HG03457 (cell line): ENCODE measurements around the gene QRICH2.
"Not testable (repeated sequence)": the region's sequence is repeated elsewhere in the genome, so short reads cannot be mapped to it uniquely, and the experiment has no call there.

ENCODE experiments used
- ATAC-seq: cut with Tn5 transposase; IDR thresholded peaks from one replicate; pipeline ENCODE4 v1.9.1; 2021; ENCODE audit warnings: moderate number of reproducible peaks; ENCODE audit not compliant: unreplicated experiment

QRICH2 gene

GRCh38 chr17:76252040-76252954, 55.8 kb downstream of the QRICH2 start:
- ATAC-seq: no peak

- ATAC-seq: no peak
Observed at GRCh38 chr17:76251478-76252039, 56.5 kb downstream of the QRICH2 start.

GRCh38 chr17:76250141-76250540, 57.9 kb downstream of the QRICH2 start:
- ATAC-seq: no peak

- ATAC-seq: no peak
Observed at GRCh38 chr17:76248013-76248782, 59.9 kb downstream of the QRICH2 start.

GRCh38 chr17:76247304-76247703, 60.8 kb downstream of the QRICH2 start:
- no peak for ATAC-seq

- peak; percentile 76 for ATAC-seq
Observed at GRCh38 chr17:76246080-76247066, 61.7 kb downstream of the QRICH2 start.

- ATAC-seq: not testable (repeated sequence)
Observed at GRCh38 chr17:76244721-76245120, 63.4 kb downstream of the QRICH2 start.

- no peak for ATAC-seq
Observed at GRCh38 chr17:76243826-76244679, 64.0 kb downstream of the QRICH2 start.

GRCh38 chr17:76241691-76242255, 66.3 kb downstream of the QRICH2 start:
- no peak for ATAC-seq

- ATAC-seq: no peak
Observed at GRCh38 chr17:76241204-76241538, 66.9 kb downstream of the QRICH2 start.

- ATAC-seq: no peak
Observed at GRCh38 chr17:76240461-76241203, 67.4 kb downstream of the QRICH2 start, which contains the start of gene RNF157. Gene RNF157 (minus strand): TSS chr17:76240493. CDS start chr17:76240240, 253 bp downstream.

- no peak for ATAC-seq
Observed at GRCh38 chr17:76239538-76240274, 68.4 kb downstream of the QRICH2 start.

- no peak for ATAC-seq
Observed at GRCh38 chr17:76238847-76239537, 69.1 kb downstream of the QRICH2 start.

- ATAC-seq: no peak
Observed at GRCh38 chr17:76237859-76238313, 70.2 kb downstream of the QRICH2 start.

- no peak for ATAC-seq
Observed at GRCh38 chr17:76236603-76237002, 71.5 kb downstream of the QRICH2 start.

GRCh38 chr17:76235883-76236282, 72.2 kb downstream of the QRICH2 start:
- ATAC-seq: no peak

- ATAC-seq: no peak
Observed at GRCh38 chr17:76234354-76234679, 73.8 kb downstream of the QRICH2 start.
